HG02852 (cell line): ENCODE measurements around the gene MARVELD2.
A peak's percentile ranks its signal among the peaks of the same experiment; 100 is the strongest.
"Not testable (repeated sequence)": the region's sequence is repeated elsewhere in the genome, so short reads cannot be mapped to it uniquely, and the experiment has no call there.

Experiments
- ATAC-seq: cut with Tn5 transposase; IDR thresholded peaks from one replicate; pipeline ENCODE4 v1.9.1; 2021; ENCODE audit warnings: mild to moderate bottlenecking, moderate library complexity; ENCODE audit not compliant: unreplicated experiment

Gene MARVELD2, protein sequence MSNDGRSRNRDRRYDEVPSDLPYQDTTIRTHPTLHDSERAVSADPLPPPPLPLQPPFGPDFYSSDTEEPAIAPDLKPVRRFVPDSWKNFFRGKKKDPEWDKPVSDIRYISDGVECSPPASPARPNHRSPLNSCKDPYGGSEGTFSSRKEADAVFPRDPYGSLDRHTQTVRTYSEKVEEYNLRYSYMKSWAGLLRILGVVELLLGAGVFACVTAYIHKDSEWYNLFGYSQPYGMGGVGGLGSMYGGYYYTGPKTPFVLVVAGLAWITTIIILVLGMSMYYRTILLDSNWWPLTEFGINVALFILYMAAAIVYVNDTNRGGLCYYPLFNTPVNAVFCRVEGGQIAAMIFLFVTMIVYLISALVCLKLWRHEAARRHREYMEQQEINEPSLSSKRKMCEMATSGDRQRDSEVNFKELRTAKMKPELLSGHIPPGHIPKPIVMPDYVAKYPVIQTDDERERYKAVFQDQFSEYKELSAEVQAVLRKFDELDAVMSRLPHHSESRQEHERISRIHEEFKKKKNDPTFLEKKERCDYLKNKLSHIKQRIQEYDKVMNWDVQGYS

GRCh38 chr5:69414885-69415583 is at the start of gene MARVELD2:
MARVELD2 (plus strand) TSS chr5:69415116; CDS start chr5:69419386, 4,270 bp downstream.
- peak; percentile 71 for ATAC-seq

- no peak for ATAC-seq
Measured at GRCh38 chr5:69367697-69368279, 47.1 kb upstream of the MARVELD2 start.

DNA sequence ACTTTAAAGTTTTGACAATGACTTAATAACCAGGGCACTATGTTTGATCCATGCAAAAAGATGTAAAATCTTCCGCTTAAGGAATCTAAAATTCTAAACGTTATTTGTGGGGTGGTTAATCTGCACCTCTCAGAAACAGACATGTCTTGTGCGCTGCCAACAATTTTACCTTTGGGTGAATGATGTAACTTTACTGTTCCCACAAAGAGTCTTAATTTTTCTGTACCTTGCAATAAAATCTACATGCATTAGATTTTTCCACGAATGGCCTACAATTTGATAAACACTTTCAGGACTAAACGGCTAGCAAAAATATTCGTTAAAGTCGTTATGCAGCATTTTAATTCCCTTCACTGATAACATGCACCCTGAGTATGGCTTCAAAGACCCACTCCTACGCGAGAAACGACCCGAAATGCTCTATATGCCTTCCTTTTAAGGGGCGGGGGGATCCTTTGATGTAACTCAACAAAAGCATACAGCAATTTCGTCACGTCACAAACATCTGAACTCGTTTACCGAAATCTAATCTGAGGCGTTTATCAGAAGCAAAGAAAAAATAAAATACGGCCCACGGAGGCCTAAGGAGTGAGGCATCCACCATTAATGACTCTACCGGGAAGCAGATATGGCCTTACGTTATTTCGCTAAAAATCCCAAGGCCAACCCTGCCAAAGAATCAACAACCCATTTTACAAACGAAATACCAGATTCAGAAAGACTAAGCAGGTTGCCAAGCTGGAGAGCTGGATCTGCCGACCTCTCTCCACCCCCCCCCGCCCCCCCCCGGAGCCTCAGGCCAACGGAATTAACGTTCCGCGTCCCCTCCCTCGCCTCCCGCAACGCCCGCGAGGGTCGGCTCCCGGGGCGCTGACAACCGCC is 46.2 kb upstream of the MARVELD2 start:
- ATAC-seq = peak; percentile 30

DNA sequence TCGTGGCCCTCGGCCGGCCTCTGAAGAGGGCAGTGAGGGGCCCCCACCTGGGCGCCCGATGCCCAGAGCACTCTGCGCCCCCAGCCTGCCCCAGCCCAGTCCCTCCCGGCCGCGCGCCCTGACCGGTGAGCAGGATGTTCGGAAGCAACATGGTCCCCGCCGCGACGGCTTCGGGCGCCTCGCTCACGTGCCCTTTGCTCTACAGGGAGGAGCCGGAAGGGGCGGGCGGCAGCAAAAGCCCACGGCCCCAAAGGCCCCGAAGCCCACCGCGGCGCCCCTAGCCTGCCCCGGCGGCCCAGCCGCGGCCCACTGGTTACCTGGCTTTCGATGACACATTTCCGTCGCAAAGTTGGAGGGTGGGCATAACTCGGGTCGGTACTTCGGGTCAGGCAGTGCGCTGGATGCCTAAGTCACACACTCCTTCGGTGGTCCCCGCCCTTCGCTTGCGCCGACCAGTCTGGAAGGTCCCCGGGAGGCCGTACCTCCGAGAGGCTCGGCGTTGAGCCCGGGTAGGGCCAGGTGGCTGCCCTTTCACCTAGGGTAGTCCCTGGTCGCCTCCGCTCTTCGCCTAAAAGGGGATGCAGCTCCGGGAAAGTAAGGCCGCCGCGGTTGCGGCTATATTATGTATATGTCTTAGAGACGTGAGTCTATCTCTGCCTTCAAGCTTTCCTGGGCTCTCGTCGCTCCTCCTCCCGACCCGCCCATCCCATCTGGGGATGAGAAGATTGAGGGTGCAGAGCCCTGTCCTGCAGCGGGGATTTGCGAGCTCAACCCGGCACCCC is 45.4 kb upstream of the MARVELD2 start, which contains the start of the genes AK6, RAD17 and TAF9:
AK6 (minus strand) TSS at position 181 of the 782 bp plus-strand sequence; CDS start at position 151, 30 bp downstream.
RAD17 (plus strand) TSS at position 479 of the 782 bp plus-strand sequence. CDS start 2,391 bp downstream, outside the sequence.
TAF9 (minus strand) TSS at position 181 of the 782 bp plus-strand sequence. CDS start 3,783 bp downstream, outside the sequence.
- peak; percentile 90 for ATAC-seq

DNA sequence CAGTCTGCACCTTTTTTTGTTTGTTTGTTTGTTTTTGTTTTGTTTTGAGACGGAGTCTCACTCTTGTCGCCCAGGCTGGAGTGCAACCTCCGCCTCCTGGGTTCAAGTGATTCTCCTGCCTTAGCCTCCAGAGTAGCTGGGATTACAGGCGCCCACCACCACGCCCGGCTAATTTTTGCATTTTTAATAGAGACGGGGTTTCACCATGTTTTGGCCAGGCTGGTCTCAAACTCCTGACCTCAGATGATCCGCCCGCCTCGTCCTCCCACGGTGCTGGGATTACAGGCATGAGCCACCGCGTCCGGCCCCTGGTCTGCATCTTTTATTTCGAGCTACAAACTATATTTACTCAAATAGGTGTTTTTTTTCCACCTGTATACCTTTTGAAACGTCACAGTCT is 44.6 kb upstream of the MARVELD2 start:
- not testable (repeated sequence) for ATAC-seq

DNA sequence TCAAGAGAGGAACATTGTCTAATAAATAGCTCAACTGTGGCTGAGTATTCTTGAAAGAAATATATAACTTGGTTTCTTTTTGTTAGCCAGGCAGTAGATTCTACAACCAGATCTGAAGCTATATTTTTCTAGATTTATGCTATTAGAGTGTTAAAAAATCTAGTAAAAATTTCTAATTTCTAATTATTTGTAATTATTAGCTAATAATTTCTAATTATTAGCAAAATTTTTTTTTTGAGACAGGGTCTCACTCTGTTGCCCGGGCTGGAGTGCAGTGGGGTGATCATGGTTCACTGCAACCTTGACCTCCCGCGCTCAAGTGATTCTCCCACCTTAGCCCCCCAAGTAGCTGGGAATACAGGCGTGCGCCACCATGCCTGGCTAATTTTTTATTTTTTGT is 42.5 kb upstream of the MARVELD2 start:
- ATAC-seq = no peak

DNA sequence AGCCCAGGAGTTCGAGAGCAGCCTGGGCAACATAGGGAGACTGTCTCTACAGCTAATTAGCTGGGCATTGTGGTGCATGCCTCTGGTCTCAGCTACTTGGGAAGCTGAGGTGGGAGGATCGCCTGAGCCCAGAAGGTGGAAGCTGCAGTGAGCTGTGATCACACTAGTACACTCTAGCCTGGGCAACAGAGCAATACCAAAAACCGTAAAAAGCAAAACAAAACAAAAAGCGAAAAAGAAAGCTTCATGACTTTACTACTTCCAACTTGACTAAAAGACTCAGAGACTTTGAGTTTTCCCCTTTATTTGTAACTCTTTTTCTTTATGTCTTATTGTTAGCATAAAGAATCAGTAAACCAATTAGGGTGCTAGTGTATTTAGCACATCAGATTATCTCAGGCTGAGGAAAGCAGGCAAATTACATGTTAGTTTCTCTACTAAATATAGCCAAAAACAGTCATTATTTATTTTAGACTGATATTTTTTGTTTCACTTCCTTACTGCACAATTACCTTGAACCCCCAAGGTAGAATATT is 39.9 kb upstream of the MARVELD2 start:
- ATAC-seq = peak; percentile 79

- no peak for ATAC-seq
Measured at GRCh38 chr5:69378376-69378775, 36.5 kb upstream of the MARVELD2 start.

DNA sequence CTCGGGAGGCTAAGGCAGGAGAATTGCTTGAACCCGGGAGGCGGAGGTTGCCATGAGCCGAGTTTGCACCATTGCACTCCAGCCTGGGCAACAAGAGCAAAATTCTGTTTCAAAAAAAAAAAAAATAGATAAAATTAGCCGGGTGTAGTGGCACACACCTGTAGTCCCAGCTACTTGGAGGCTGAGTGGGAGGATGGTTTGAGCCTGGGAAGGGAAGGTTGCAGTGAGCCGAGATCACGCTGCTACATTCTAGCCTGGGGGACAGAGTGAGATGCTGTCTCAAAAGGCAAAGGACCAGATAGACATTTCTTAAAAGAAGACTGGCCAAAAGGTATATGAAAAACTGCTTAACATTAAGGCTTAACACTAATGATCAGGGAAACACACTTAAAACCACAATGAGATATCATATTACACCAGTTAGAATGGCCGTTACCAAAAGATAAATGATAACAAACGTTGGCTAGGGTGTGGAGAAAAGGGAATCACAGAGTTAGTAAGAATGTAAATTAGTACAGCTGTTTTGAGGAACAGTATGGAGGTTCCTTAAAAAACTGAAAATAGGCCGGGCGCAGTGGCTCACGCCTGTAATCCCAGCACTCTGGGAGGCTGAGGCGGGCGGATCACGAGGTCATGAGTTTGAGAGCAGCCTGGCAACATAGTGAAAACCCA is 10.1 kb upstream of the MARVELD2 start:
- no peak for ATAC-seq

DNA sequence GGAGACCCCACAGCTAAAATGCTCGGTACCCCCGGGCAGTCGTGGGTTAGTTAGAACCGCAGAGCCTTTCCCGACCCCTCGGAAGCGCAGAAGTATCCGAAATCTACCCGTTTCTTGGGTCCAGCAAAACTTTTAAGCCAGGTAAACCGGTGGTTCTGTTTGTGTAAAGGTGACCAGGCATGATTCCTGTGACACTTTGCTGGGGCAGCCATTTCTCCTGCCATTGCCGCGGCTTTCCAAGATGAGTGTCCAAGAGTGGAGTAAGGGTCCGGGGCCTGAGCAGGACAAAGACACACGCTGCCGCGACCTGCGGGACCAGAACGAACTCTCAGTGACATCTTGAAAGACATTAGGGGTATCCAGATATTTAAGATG is 655 bp downstream of the MARVELD2 start:
- no peak for ATAC-seq

- no peak for ATAC-seq
Measured at GRCh38 chr5:69416180-69416579, 1.3 kb downstream of the MARVELD2 start.

GRCh38 chr5:69416699-69417098 is 1.8 kb downstream of the MARVELD2 start:
- ATAC-seq = no peak

DNA sequence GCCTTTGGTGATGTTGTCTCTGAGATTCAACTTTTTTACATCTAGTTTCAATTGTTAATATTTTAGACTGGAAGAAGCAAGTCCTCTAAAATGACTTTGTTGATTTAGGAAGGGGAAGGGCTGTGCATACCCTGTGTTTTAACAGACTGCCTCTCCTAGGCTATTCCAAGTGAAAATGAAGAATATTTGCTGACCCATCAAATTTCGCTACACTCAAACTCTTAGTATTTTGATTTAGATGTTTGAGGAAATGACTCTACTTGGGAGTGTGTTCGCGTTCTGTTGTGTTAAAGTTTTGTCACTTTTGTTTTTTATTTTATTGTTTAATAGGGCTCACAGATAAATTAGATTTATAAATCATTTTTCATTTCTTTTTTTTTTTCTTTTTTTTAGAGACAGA is 3.6 kb downstream of the MARVELD2 start:
- ATAC-seq = no peak

DNA sequence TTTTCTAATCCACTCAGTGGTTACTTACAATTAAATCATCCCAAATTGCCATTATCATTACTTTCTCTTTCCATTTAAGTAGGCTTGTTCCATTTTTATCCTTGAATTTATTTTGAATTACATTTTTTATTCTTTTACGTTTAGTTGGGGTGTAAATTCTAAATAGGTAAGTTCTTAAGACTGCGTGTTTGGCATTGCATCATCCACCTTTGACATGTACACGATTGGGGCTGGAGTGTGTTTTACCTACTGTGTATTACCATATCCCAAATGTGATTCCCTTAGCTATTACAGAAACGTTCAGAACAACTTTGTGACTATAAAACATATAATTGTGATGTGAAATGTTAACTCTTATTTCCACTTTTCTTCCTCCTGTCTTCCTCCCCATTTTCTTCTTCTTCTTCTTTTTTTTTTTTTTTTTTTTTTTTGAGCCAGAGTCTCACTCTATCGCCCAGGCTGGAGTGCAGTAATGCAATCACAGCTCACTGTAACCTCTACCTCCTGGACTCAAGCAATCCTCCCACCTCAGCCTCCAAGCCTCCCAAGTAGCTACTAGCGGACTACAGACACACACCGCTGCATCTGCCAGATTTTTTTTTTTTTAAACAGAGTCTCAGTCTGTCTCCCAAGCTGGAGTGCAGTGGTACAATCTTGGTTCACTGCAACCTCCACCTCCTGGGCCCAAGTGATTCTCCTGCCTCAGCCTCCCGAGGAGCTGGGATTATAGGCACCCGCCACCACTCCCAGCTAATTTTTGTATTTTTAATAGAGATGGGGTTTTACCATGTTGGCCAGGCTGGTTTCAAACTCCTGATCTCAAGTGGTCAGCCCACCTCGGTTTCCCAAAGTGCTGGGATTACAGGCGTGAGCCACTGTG is 16.7 kb downstream of the MARVELD2 start:
- no peak for ATAC-seq

DNA sequence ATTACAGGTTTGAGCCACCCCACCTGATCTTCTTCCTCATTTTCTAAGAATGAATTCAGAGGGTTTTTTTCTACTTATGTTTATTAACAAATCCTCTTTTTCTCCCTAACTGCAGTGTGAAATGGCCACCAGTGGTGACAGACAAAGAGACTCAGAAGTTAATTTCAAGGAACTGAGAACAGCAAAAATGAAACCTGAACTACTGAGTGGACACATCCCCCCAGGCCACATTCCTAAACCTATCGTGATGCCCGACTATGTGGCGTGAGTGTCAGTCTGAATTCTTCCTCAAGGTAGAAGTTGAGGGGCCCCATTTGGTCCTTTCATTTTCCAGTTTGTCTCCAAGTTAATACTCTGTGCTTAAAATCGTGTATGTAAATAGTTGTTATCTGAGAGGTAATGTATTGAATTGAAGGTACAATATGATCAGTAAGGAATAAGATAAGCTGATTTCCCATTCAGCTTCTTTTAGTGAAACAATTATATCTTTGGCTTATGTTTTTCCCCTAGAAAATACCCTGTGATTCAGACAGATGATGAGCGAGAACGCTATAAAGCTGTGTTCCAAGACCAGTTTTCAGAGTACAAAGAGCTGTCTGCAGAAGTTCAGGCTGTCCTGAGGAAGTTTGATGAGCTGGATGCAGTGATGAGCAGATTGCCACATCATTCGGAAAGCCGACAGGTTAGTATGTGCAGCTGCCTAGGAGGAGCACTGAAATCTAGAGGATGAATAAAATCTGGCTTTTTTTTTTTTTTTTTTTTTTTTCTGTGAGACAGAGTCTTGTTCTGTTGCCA is 17.7 kb downstream of the MARVELD2 start:
- peak; percentile 70 for ATAC-seq

DNA sequence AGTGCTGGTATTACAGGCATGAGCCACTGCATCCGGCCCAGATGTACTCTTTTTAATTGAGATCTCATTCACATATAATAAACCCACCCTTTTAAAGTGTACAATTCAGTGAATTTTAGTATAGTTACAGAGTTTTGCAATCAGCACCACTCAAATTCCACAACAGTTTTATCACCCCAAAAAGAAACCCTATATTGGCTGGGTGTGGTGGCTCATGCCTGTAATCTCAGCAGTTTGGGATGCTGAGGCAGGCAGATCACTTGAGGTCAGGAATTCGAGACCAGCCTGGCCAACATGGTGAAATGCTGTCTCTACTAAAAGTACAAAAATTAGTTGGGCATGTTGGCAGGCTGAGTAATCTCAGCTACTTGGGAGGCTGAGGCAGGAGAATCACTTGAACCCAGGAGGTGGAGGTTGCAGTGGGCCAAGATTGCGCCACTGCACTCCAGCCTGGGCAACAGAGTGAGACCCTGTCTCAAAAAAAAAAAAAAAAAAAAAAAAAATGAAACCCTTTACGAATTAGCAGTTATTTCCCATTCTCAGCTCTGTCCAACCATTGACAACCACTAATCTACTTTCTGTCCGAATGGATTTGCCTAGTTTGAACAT is 20.5 kb downstream of the MARVELD2 start:
- ATAC-seq = not testable (repeated sequence)
